Thoracic aorta (tissue), 2 donors: ENCODE results near the gene CAMK2D. TPM values are rescaled to one million over a fixed set of nuclear protein-coding genes. Genes with fewer than 3 reads are reported as not detected.
"Not testable (repeated sequence)": the region's sequence is repeated elsewhere in the genome, so short reads cannot be mapped to it uniquely, and the experiment has no call there.

Experiments used
- ATAC-seq: fragments of 150-250 bp; one replicate; pipeline ENCODE4 v1.8.0; 2017; ENCODE audit warnings: low read depth; ENCODE audit not compliant: insufficient number of reproducible peaks, low FRiP score
- DNase-seq: peaks from one replicate; pipeline ENCODE4 v3.0.0-alpha.2; 2020; ENCODE audit warnings: low spot score
- H3K27ac ChIP-seq, 2 donors: fragments of 200-600 bp; sonication (generic); 1 replicate in 1 of 2; 2 replicates in 1 of 2; pipeline ENCODE4 v1.5.1; 2016; ENCODE audit warnings: mild to moderate bottlenecking in 2 of 2, moderate library complexity in 2 of 2
- H3K27me3 ChIP-seq: fragments of 200-600 bp; sonication (generic); replicated peaks from 2 replicates; pipeline ENCODE4 v1.6.0; 2016; ENCODE audit warnings: mild to moderate bottlenecking; ENCODE audit not compliant: insufficient read depth
- H3K36me3 ChIP-seq: fragments of 200-600 bp; sonication (generic); one replicate; pipeline ENCODE4 v1.5.1; 2016
- H3K4me1 ChIP-seq, 2 donors: fragments of 200-600 bp; sonication (generic); 1 replicate in 1 of 2; 2 replicates in 1 of 2; pipeline versions ENCODE4 v1.5.1 to v1.6.0; 2016; ENCODE audit warnings: low read depth in 2 of 2, mild to moderate bottlenecking in 1 of 2; ENCODE audit not compliant: control insufficient read depth in 1 of 2
- H3K4me3 ChIP-seq: fragments of 200-600 bp; sonication (generic); 2 replicates; pipeline ENCODE4 v1.5.1; 2016; ENCODE audit warnings: mild to moderate bottlenecking
- H3K9me3 ChIP-seq: fragments of 200-600 bp; sonication (generic); 2 replicates; pipeline ENCODE4 v1.5.1; 2016
- CTCF ChIP-seq: fragments of 200-600 bp; sonication (generic); IDR thresholded peaks from one replicate; pipeline ENCODE4 v1.5.1; 2019; ENCODE audit warnings: antibody characterized with exemption
- total RNA-seq, 2 donors: library from RNA; depleted of rRNA; stranded (reverse); fragments of >200 nt; gene quantifications; one replicate each; pipeline versions ENCODE4 v1.1.0 to v1.2.3, GENCODE V29; 2016

Gene CAMK2D
- total RNA-seq, 2 donors from 2014 or later = 50.6 to 70.1 TPM

GRCh38 chr4:113764720-113765264 is 3.3 kb upstream of the CAMK2D start:
- no peak for ATAC-seq
- Histone ChIP-seq H3K36me3 (no peaks in the 10 kb centered on the region), H3K27me3 (no peaks in the 10 kb centered on the region), H3K27ac (no peak overlapping the region), H3K4me3 (no peak overlapping the region), H3K9me3 (no peaks in the 10 kb centered on the region), H3K4me1 (no peaks in the 10 kb centered on the region)
- no peak for TF ChIP-seq CTCF
- no peak for DNase-seq

- not testable (repeated sequence) for DNase-seq, H3K4me3 ChIP-seq, H3K27me3 ChIP-seq, H3K36me3 ChIP-seq, H3K27ac ChIP-seq, H3K4me1 ChIP-seq, H3K9me3 ChIP-seq, ATAC-seq
Measured at GRCh38 chr4:113763923-113764322, 2.4 kb upstream of the CAMK2D start.

GRCh38 chr4:113763029-113763285 is 1.4 kb upstream of the CAMK2D start:
- no peak for DNase-seq
- H3K4me1 ChIP-seq = peaks cover 7 to 18% of the 10 kb centered on the region in 2 donors

GRCh38 chr4:113762186-113763028 is 869 bp upstream of the CAMK2D start:
- Histone ChIP-seq H3K27me3 (no peaks in the 10 kb centered on the region), H3K36me3 (no peaks in the 10 kb centered on the region), H3K4me1 (peaks cover 11 to 23% of the 10 kb centered on the region in 2 donors), H3K9me3 (no peaks in the 10 kb centered on the region), H3K4me3 (peak overlapping the region; percentile 93), H3K27ac (peak overlapping the region; percentile 94 to 100)
- TF ChIP-seq CTCF = no peak
- DNase-seq (peak; percentile 99), ATAC-seq (peak; percentile 96)

More at GRCh38 chr4:113763029-113763285, 1.4 kb upstream of the CAMK2D start:
- Histone ChIP-seq H3K36me3 (no peaks in the 10 kb centered on the region), H3K9me3 (no peaks in the 10 kb centered on the region), H3K27ac (peak overlapping the region; percentile 94 to 100), H3K27me3 (no peaks in the 10 kb centered on the region), H3K4me3 (peak overlapping the region; percentile 93)
- TF ChIP-seq CTCF = no peak
- no peak for ATAC-seq

- TF ChIP-seq CTCF = no peak
- H3K27ac ChIP-seq = peak overlapping the region; percentile 94 to 100
- ATAC-seq = peak; percentile 30
- no peaks in the 10 kb centered on the region for H3K9me3 ChIP-seq
- no peaks in the 10 kb centered on the region for H3K27me3 ChIP-seq
- no peaks in the 10 kb centered on the region for H3K36me3 ChIP-seq
- peak overlapping the region; percentile 93 for H3K4me3 ChIP-seq
- H3K4me1 ChIP-seq = peaks cover 24 to 37% of the 10 kb centered on the region in 2 donors
- peak; percentile 33 for DNase-seq
Measured at GRCh38 chr4:113760795-113761619, 531 bp downstream of the CAMK2D start.
